ENCODE results near the gene TIGD2.
"Not testable (repeated sequence)": the region's sequence is repeated elsewhere in the genome, so short reads cannot be mapped to it uniquely, and the experiment has no call there.

TIGD2 gene

DNA sequence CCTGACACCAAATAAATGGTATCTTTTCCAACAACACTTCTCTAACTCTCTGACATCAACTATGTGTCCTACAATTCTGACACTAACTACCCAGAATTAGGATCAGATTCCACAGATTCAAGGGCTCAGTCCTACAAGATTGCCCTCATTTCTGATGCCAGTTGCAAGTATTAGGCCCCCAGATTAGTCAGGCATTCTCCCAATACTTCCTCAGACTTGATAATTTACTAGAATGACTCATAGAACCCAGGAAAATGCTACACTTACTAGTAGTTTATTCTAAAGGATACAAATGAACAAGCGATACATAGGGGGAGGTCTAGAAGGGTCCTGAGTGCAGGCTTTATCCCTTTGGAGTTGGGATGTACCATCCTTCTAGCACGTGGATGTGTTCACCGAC lies 8.5 kb downstream of the TIGD2 start:
- no peak for DNase-seq

DNA sequence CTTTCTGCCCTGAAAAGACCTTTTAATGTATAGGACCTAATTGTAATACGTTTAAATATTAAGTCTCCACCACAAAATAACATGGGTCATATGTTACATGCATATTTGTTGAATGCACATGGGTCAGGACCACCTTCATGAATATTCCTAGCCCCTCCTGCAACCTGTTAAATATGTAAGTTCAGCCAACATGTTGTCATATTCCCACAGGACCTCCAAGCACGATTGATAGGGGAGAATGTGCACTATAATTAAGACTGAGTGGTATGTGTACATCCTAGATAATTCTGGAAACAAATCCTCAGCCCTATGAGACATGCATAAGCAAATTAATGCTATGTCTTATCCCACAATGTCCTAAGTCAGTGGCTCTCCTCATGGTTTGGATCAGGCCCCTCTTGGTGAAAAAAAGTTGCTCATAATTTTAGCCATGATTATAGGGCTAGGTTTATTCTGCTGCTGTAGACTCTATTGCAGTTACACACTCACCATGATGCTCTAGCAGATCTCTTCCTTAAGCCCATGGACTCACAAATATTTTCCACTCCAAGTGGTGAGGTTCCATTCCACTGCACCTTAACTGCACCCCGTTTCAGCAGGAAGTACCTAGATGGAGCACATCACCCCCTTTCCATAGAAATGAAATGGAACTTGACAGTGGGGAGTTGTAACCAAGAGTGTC lies 10.2 kb downstream of the TIGD2 start:
- DNase-seq, result no peak

DNA sequence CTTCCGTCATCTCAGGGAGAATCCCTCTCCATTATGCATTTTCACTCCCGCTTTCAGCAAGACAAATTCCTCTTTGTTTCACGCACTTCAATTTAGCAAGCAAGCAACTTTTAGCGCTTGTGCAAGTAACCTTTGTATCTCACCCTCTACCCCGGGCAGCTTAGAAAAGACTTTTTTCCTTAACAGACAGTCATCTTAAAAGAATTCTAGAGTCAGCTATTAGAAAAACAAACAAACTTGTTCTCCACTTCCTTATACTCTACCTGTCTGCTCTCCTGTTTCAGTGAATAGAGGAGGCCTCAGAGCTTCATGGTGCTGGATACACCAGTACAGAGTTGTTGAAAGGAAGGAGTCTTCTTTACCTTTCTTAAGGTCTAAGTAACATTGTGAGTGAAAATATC lies 12.1 kb downstream of the TIGD2 start:
- DNase-seq, result no peak

DNA sequence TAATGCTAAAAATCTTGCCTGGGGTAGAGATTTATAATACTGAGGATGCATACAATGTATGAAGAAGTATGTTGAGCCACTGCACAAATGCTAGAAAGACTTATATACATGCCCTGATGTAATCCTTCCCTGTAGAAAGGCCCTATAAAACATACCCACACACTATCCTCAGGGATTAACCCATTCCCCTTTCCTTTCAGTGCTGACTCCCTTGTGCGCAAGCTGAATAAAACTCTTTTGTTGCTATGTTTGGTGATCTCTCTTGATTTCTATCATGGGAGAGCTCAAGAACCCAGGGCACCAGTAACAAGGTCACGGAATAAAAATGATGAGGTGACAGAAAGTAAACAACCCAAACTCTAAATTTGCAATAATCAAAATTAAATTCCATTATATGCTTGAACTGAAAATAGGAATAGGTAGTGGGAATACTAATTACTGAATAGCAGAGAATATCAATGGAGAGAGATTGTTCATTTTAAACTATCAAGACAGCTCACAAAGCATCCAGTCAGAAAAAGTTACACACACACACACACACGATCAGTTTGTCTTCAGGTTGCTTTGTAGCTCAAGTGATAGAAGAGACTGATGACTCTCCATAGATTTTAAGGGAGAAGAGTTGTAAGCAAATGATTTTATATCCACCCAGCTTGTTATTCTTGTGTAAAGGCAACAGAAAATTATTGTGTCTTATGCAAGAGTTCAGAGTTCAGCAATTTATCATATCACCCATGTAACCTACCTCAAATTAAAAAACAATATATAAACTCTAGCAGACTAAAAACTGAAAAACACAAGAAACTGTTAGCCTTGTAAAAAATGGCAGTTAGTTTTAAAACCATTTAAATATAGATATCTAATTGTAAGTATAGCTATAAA lies 14.8 kb downstream of the TIGD2 start:
- DNase-seq, result no peak

DNA sequence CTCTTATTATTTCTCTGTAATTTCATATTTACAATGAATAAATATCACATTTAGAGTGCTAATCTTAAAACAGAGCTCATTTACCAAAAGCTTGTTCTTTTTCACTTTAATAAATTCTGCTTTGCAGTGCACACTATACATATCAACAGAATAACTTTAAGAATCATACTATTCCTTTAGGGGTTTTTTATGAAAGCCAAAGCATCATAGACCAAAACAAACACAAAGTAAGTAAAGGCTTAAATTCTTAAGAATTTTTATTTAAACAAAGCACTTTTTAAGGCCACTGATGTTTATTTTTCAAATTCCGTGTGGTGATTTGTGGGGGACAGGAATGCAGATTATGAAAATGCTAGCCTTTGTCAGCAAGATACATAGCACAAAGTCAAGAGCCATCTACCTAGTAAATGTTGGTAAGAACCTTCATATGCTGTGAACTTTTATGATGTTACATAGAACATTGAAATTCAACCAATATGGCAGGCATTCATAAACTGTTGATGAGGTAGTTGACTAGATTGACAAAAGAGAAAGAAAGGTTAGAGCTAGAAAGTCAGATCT lies 17.8 kb downstream of the TIGD2 start:
- DNase-seq, result no peak

DNA sequence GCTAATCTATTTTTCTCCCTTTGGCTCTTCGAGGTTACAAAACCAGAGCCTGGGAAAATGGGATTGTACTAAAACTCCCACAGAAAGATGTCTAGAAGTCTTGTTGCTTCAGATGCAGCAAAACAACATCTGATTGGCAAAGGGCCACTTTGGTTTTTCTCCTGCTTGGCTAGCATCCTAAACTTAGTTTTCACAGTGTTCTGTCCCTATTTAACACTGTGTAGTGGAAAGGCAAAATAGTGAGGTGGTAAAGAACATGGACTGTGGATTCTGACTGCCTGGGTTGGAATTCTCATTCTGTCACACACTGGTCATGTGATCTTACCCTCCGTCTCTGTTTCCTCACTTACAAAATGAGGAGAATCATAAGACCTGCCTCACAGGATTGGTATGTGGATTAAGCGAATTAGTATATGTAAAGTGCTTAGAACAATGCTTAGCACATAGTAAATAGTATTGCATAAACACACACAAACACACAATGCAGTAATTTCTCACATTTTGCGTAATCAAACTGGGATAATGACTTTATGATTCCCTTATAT lies 23.5 kb downstream of the TIGD2 start:
- DNase-seq, result peak; percentile 56

DNA sequence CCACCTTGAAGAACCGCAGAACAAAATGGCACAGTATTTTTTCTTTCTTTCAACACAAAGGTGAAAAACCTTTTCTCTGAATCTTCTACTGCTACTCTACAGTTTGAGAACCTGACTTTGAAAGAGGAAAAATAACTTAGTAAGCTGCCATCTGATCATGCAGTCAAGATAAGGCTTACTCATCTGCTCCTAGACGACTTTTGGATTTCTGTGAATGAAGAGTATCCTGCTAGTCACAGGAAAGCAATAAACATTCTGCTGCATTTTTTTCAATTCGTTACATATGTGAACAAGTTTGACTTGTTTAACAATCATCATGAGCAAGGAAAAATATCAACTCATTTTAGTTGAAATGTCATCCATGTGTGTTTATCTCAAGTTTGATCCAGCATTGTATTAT lies 25.2 kb downstream of the TIGD2 start:
- DNase-seq, result no peak

DNA sequence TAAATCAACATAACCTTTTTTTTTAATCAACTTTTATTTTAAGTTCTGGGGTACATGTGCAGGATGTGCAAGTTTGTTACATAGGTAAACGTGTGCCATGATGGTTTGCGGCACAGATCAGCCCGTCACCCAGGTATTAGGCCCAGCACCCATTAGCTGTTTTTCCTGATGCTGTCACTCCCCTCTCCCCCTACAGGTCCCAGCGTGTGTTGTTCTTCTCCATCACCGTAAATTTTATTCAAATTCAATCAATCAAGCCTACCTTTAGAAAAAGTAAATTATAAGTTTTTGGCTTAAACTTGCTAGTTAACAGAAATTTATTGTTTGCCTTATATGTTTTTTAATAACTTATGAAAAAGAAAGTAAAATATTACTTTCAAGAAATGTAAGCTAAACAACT lies 25.9 kb downstream of the TIGD2 start:
- DNase-seq, result no peak

DNA sequence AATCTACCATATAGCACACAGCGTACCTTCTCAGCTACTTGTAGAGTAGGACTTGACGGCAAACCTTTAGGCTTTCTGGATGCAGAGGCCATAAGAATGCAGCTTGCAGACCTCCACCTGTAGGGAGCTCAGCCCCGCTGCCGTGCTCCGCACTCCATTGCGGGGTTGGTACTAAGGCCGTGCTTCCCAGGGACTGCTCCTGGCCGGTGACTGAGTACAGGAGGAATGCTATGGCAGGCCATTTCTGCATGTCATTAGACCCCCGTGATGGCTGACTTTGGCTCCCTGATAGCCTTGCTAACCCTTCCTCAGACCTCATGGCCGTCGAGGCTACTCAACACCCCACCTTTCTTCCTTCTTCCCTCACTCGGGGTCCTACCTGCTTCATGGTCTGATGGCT lies 26.4 kb downstream of the TIGD2 start:
- no peak for DNase-seq

DNA sequence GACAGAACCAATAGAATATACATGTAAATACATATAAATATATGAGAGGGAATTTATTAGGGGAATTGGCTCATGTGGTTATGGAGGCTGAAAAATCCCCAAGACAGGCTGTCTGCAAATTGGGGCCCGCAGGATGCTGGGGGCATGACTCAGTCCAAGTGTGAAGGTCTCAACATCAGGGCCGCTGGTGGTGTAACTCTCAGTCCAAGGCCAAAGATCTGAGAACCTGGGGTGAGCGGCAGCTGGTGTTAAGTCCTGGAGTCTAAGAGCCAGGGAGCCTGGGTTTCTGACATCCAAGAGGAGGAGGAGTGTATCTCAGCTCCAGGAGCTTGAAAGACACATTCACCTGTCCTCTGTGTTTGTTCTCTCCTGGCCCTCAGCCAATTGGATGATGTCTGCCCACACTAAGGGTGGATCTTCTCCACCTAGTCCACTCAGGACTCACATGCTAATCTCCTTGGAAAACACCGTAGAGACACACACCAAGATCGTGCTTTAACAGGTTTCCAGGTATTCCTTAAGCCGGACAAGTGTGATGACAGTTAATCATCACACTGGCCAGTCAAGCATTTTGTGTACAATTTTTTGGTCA lies 28.9 kb downstream of the TIGD2 start:
- no peak for DNase-seq

DNA sequence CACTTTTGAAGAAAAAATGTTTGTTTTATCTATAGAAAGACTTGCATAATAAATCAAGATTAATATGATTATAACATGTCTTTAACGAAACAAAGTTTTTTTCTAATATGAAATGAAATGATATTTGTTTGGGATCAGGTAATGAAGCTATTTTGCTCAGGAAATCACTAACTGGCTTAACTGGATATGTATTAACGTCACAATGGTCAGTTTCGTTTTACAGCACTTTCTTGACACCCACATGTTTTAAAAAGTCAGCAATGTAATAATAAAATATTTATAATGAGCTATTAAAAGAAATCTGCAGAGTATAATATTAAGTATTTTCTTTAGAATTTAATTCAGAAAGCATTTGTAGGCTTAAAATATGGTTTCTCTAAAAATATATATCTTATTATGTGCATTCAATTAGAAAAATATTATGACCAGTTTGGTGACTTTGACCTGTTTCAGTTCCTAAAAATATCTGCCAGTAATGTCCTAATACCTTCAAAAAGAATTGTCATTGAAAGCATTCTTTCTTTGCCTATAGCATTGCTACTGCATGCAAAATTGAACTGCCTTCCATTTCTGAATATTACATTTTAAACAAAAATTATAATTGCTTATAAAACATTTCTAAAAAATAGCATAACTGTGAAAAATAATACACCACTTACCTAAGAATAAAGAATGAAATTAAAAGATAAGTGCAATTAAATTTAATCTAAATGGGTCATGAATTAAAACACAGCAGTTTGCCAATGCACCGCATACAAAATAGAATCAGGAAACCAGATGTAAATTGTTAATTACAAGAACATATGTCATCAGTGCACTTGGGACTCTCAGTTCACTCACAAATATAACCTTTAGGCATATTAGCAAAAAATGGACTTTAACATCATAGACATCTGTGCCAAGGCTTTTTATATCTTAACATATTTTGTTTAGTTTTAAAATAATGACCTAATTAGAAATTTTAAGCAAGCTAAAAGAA lies 31.6 kb downstream of the TIGD2 start:
- DNase-seq, result no peak

DNA sequence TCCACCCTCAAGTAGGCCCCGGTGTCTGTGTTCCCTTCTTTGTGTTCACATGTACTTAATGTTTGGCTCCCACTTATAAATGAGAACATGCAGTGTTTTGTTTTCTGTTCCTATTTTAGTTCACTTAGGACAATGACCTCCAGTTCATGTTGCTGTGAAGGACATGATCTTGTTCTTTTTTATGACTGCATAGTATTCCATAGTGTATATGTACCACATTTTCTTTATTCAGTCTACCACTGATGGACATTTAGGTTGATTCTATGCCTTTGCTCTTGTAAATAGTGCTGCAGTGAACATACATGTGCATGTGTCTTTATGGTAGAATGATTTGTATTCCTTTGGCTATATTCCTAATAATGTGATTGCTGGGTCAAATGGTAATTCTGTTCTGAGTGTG lies 33.3 kb downstream of the TIGD2 start:
- not testable (repeated sequence) for DNase-seq

DNA sequence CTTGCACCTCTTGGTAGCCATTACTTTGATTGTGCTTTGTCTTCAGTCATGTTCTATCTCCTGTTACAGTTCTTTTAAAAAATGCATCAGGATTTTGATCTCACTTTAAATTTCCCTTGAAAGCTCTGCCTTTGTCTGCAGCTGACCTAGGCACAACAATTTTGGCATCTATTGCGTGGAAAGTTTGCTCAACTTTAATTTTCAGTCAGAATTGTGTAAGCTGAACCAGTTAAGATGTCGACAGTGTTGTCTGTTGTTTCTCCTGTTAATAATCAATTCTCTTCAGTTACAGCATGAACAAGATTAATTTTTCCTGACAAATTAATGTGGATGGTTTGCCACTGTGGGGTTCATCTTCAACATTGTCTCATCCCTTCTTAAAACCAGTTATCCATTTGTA lies 34.9 kb downstream of the TIGD2 start:
- no peak for DNase-seq

DNA sequence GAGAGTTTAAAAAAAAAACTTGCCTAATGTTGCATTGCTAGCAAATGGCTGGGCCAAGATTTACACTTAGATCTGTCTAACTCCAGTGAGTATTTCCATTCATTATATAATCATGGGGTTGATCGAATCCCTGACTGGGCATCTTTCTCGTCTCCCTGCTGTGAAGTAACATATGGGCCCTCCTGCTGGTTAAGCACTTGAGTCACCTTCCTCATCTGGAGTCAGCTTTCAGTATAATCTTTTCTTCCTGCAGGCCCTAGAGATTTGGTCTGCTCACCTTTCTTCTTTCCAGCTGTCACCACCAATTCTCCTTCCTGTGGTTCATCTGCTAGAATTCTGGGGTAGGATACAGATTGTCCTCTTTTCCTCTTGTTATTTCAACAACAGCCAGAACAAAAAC lies 41.6 kb downstream of the TIGD2 start:
- no peak for DNase-seq

DNA sequence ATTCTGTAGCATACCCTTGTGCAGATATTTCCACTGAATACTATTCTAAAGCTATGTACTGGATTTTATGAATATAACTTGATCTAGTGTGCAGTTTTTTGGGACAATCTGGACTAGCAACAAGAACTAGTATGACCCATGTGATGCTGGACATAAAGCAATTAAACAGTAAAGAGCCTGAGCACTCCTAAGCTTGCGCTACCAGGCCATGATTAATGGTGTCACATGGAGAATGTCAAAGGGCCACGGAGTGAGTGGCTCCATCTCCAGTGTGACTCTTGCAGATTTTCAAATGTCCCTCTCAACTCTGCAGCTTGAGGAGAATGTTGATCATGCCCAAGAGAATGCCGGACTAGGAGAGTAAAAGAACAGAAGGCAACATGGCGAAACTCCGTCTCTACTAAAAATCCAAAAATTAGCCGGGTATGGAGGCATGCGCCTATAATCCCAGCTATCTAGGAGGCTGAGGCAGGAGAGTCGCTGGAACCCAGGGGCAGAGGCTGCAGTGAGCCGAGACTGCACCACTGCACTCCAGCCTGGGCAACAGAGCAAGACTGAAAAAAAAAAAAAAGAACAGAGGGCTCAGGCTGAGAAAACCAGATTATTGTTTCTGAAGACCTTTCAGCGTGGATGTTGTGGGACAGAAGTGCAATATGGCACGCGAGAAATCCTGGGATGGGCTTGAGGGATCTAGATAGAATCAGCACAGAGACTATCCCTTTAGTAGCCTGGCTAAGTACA lies 45.0 kb downstream of the TIGD2 start:
- DNase-seq, result no peak

DNA sequence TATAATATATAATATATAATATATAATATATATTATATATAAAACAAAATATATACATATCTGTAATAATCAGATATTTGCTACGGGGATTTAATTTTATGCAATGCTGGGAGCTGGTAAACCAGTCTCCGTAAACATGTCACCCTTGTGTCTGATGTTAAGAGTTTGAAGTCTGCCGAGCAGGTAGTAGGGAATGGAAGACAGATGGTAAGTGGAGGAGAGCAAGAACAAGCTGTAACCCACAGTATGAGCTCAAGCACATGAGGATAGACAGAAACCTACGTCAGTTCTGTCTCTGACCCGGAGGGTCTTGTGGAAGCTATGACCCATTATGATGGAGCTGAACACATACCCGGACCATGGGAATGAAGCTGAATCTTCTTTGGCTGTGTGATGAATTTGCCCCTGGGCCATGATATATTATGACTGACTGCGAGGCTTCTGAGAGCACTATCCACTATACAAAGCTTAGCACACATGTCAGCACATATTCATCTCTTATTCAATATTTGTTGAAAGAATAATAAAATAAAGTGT lies 46.2 kb downstream of the TIGD2 start:
- DNase-seq, result no peak

DNA sequence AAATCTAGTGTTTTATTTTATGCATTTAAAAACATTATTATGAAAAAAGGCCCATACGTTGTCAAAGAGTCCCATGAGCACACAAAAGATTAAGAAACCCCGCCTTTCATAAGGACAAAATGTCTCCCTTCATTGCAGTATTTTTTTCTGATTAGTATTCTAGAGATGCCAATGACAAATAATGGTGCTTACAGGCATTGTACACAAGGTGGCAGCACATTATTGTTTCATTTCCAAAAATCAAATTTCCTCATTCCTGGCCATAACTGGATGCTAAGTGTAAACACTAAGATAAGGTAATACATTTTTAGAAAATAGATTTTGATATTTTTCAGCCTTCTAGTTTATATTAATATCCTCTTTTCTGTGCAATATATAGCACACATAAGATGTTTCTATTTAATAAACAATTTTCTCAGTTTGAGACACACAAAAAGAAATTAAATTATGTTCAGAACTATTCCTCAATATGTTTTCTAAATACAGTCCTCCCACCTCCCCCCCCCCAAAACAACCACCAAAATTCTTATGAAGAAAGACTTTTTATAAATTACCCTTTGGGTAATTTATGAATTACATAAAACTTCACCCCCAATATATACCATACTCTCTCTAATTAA lies 47.7 kb downstream of the TIGD2 start:
- no peak for DNase-seq

DNA sequence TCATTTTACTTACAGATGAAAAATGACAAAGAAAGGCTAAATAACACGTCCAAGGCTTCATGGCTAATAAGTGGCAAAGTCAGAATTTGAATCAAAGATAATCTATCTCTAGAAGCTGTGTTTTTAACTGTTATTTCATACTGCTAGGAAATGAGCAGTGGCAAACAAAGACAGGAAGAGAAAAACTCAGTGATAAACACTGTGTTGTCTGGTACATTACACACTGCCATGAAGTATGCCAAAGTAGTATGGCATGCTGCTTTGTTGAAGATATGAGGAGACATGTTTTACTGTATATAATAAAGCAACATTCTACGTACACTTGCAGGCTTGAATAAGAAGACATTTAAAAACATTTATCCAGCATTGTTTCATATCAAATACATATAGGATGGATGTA lies 49.5 kb downstream of the TIGD2 start:
- DNase-seq, result no peak

DNA sequence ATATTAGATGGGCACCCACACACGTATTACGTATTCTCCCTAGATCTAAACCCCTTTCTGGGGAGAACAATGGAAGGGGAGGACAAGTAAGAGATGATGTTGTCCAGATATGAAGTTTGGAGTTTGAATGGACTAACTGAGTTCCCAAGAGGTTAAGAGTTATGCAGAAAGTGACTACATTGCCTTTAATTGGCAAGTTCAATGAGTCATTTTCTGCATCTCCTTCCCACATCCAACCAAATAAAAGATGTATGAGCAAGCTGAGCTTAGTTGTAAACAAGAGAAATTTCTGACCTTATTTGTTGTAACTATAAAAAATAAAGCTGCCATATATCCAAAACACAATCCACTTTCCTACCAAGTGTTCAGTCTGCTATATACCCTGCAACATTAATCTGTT lies 50.5 kb downstream of the TIGD2 start:
- DNase-seq, result no peak

DNA sequence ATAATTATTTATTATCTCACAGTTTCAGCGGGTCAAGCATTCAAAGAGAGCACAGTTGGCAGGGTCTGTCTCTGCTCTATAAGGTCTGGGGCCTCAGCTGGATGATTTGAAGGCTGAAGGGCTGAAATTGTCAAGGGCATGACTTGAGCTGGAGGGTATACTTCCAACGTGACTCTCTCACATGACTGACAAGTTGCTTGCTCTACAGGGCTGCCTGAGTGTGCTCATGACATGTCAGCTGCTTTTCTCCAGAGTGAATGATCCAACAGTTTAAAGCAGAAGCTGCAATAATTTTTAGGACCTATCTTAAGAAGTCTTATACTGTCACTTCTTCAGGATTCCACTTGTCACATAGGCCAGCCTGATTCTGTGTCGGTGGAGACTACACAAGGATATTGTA lies 51.2 kb downstream of the TIGD2 start:
- DNase-seq, result no peak

DNA sequence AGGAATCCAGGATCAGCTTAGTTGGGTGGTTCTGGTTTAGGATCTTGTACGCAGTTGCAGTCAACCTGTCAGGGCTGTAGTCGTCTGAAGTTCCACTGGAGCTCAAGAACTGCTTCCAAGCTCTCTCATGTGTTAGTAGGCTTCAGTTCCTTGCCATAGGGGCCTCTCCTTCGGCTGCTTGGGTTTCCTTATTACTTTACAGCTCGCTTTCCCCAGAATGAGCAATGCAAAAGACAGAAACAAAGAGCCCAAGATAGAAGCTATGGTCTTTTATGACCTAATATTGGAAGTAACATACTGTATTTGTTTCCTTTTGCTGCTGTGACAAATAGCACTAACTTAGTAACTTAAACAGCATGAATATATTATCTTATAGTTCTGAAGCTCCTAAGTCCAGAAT lies 51.7 kb downstream of the TIGD2 start:
- no peak for DNase-seq
